GM19043 (cell line): ENCODE data around the gene MCTP1.
A peak's percentile ranks its signal among the peaks of the same experiment; 100 is the strongest.

Source experiments
- ATAC-seq: cut with Tn5 transposase; IDR thresholded peaks from one replicate; pipeline ENCODE4 v1.9.1; 2021; ENCODE audit warnings: low read depth; ENCODE audit not compliant: unreplicated experiment

MCTP1 gene

DNA sequence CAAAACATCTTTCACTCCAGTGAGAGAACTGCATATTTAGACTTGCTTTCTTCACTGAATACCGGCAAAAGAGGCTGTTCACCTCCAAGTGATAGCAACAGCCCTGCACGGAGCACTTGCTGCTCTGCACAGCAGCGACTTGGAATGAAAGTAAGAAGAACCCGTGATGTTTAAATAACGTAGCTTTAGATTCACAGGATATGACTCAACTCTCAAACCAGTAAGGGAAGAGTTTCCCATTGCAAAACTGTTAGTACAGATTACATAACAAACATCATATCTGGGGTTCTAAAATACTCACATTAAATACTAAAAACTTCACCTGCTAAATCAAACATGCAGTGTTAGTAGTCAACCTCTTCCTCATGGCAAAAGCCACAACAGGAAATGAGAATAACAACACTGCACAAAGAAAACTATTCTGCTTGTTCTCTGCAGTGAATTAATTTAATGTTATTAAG lies 203.4 kb downstream of the MCTP1 start:
- peak; percentile 84 for ATAC-seq

DNA sequence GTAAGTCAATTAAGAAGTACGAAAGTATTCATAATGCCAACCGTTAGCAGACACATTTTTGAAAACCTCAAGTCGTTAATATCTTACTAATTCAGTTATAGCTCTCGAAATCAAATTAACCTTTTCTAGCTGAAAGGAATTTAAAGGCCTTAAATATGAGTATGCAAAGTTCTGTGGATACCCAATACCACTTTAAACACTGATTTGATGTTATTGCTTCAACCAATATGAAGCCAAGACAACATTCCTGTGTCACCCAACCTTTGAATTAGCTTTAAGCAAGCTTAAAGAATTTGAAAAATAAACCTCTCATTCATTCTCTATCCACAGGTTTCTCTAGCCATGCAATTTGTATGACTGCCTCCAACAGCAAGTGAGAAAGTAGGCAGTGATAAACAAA lies 204.5 kb downstream of the MCTP1 start:
- no peak for ATAC-seq

DNA sequence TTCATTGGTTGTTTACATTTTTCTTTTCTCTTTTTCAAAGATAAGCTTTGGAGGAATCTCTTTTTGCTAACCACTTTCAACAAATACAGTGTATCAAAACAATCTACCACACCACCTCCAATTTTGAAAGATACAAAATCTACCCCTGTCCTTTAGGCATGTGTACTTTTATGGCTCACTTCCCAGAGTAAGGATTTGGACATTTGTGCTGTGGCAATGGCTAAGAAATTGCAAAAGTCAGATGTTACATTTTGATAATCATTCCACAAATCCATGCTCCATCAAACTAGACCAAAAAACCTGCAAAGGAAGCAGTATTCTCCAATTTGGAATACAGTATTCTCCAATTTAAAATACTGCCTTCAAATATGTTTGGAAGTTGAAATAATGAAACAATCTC lies 204.9 kb downstream of the MCTP1 start:
- ATAC-seq = no peak

DNA sequence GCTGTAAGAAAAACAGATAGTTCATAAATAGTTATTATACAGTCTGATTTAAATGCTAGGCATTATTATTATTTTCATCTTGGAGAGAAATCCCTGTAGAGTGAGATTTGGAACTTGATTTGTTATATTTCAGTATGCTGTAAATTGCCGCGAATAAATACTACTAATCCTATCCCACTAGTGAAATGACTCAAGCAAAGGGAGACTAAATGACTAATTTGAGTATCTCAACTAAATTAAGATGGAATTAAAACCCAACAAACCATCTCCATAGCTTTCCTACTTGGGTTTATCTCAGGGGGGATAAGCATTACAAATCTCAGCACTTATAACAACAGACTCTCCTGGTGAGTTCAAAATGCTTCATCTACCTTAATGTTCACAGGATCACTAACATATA lies 206.0 kb downstream of the MCTP1 start:
- no peak for ATAC-seq

DNA sequence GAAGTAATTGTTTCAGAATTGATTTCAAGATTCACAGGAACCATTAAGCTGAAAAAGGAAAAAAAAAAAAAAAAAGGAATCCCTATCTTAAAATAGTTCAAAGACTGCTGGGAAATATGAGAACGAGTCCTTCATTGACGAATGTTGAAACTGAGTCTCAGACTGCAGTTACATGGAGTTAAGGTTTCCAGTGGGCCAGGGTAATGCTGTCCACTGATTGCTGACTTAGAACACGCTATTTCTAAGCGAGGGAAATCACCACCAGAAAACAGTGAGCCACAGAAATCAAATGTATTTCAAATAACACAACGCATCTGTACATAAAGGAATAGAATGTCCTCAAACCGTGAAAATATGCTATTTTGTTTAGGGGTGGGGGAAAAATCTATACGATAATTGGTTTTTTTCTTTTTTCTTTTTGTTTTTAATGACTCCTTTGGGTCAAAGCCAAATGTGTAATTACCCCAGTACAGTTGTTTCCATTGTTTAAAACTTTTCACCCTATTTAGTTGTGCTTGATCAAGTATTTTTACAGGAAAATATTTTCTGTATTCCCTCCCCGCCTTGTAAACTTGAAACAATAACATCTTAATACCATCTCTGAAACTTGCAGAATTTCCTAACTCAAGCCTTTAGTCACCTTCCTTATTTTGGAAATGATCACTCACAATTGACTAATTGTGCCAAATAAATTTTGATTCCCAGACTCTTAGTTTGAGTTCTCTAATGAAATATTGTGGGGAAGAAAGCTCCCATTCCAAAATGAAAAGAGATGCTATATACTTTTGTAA lies 208.3 kb downstream of the MCTP1 start:
- ATAC-seq = no peak

DNA sequence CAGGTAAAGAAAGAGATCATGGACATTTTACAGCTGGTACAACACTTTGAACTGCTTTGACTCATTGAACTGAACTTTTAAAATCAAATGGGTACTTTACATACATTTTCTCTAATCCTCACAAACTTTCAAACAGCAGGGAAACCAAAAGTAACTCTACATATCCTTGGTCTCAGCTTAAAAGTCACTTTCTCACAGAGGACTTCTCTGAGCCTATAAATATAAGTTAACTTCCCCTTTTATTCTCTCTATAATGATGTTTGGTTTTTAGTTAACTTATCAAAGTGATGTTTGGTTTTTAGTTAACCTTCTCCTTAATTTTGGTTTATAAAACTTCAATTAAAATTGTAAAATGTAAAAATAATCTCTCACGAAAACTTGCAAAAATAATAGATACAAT lies 209.8 kb downstream of the MCTP1 start:
- ATAC-seq = no peak

DNA sequence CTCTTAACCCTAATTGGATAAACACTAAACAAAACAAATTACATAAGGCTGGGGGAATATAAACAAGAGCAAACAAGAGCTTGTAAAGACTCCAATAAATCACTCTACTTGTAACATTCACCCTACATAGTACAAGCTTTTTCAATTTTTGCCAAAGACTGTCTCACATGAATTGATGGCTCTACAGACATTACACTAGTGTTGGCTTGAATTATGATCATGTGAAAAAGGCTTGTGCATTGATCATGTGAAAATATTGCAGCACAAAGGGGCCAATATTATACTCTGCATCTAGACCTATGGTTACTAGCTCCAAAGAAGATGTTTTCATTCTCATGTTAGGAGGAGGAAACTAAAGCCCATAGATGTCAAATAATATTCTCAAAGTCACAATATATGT lies 212.6 kb downstream of the MCTP1 start:
- ATAC-seq = no peak

DNA sequence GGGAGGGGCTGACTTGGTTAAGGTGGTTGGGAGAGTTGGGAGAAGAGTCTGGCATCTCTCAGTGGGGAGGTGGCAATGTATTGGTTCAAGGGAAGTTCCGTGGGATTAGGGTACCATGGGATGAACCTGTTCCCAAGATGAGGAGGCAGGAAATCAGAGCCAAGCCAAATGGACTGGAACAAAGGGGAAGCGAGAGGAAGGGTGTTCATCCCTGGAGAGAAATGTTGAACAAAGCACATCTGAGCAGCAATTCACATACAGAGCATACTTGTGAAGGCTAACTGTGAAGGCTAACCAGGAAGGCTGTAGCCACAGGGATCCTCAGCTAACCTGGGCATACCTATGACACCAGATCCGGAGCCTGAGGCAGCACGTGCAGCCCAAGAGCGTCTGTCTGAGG lies 214.0 kb downstream of the MCTP1 start:
- no peak for ATAC-seq

DNA sequence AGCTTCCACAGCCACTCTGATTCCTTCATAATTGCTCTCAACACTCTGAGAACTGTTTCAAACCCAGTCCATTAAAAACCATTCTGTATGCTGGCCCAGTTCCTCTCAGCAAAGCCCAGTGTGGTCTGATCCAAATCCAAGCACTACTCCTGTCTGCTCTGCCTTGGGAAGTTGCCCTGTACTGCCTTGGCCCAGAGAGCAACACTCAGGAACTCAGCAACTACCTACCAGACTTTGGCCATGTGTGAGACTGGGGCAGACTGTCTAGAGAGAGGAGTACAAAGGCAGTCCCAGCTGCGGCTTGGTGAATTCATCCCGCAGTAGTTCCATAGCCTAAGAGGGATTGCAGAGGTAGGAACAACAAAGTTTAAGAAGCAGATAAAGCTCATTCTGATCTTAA lies 214.4 kb downstream of the MCTP1 start:
- ATAC-seq = no peak

DNA sequence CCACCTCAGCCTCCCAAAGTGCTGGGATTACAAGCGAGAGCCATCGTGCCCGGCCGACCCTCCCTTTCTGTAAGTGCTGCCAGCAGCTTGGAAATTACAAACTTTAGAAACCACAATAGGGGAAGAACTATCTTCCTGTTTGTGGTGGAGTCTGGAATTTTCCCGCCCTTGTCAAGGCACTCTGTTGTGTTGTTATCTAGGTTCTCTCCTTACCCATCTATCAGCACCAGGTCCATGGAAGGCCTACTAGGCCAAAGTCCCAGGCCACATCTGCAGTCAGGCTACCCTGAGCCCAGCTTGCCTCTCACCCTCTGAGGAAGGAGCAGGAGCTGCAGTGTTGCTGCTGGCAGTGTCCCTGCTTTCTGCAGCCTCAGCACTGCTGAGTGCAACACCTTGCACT lies 214.9 kb downstream of the MCTP1 start:
- ATAC-seq = no peak

DNA sequence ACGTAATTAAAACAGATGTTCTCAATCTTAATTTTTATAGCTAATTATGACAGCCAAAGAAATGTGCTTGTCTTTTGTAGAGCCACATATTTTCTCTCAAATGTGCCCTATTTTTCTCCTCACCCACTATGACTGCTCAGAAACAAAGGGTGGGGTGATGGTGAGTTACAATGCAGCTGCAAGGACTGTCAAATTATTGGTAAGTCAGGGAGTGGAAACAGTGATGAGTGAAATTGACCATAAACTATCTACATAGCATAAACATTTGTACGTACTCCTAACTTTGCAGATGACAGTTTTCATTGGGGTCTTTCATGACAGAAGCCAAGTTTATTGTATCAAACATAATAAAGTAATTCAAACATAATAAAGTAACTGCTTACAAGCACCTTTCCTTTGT lies 215.9 kb downstream of the MCTP1 start:
- no peak for ATAC-seq

DNA sequence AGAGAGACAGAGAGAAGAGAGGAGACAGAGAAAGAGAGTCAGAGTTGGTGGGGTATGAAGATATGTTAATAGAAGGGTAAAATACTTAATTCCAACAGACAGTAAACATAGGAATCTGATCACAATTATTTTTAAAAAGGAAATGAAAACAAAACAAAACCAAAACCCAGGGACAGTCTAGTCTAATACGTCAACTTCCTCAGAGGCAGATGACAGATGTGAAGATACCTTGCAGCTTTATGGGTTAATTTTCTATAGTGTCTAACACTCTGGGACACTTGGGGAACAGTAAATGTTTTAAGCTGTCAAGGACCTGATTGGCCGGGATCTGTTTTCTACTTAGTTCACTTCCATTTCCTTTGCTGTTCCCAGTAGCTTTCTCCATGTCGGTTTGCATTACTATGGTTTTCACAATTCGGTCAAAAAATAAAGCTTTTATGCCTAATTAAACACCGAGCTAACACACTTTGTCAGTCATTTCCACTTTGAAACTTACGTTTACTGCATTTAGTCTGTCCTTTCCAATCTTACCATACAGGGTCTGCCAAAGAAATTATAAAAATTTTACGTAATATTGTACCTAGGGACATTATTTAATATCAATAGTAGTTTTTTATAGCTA lies 216.5 kb downstream of the MCTP1 start:
- ATAC-seq = peak; percentile 60

DNA sequence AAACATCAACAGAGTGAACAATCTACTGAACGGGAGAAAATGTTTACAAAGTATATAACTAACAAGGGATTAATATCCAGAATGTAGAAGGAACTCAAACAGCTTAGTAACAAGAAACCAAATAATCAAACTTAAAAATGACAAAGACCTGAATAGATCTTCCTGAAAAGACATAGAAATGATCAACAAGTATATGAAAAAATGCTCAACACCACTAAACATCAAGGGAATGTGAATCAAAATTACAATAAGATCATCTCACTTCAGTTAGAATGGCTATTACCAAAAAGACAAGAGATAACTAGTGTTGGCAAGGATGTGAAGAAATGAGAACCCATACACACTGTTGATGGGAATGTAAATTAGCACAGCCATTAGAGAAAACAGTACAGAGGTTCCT lies 218.8 kb downstream of the MCTP1 start:
- ATAC-seq = no peak

DNA sequence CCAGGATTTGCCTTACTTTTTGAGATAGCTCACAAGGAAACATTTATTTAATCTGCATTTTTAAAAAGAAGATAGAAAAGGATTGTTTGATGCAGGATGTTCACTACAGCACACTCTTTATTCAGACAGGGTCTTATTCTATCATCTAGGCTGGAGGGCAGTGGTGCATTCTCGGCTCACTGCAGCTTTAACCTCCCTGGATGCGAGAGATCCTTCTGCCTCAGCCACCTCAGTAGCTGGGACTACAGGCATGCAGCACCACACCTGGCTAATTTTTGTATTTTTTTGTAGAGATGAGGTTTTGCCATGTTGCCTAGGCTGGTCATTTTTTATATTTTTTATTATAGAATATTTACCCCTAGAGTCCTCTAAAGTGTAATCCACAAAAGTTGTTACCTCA lies 221.4 kb downstream of the MCTP1 start:
- no peak for ATAC-seq

DNA sequence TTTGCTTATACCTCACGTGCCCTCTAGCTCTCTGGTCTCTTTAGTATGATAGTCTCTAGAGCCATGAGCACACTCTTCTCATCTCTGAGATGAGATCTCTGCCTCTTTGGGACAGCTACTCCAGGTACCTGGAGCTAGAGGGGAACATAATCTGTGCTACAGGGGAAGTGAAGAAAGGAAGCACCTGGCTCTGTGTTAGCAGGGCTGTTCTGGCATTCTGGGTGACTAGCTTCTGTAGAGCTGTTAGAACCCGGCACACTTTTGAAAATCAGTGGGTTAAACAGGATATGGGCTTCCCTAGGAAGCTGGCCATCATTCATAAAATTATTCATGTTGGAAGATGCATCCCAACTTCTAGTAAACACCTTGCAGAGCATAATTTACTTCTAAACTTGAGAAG lies 224.8 kb downstream of the MCTP1 start:
- no peak for ATAC-seq

DNA sequence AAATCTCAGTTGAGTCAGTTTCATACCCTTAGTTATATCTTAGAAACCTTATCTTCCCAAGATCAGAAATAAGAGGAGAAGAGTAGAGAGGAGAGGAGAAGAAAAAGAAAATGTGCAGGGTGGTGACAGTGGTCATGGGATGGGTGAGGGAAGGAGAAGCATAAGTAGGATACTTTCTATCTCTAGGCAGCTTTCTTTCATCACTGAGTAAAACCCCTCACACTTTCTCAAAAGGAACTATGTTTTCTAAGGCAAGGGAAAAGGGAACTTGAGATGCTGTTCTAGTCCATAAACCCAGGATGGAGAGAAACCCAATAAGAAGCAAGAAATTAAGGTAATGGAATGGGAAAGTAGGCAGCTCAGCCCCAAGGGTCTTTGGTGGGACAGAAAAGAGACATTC lies 225.3 kb downstream of the MCTP1 start:
- no peak for ATAC-seq

DNA sequence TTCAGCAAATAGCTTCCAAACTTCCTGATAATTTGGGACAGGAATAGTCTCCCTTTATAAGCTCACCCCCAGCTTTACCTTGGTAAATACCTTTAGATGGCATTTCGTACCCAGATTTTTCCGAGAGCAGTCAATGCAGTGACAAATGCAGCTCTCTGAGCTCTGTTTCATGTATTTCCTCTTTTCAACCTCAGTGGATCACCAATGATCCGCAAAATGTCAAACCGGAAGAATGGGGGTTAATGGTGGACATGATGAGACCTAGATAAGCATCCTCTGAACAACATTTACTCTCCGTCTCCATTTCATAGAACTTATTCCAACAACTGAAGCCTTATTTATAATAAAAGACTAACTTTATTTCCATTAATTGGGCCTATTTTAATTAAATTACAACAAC lies 227.3 kb downstream of the MCTP1 start:
- no peak for ATAC-seq

DNA sequence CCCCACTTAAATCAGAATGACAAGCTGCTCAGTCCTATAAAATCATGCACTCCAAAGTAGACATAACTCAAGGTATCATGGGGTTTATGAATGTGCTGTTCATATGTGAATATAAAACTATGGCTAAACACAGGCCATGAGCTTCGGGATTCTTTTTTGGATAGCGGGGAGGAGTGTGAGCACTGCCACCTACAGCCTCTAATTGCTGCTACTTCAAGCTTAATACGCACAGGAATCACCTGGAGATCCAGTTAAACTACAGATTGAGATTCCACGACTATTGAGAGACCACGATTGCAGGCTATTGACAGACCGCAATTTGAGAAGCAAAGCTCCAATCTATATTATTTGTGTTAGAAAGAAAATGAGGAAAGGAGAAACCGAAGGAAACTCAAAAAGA lies 231.6 kb downstream of the MCTP1 start:
- no peak for ATAC-seq

DNA sequence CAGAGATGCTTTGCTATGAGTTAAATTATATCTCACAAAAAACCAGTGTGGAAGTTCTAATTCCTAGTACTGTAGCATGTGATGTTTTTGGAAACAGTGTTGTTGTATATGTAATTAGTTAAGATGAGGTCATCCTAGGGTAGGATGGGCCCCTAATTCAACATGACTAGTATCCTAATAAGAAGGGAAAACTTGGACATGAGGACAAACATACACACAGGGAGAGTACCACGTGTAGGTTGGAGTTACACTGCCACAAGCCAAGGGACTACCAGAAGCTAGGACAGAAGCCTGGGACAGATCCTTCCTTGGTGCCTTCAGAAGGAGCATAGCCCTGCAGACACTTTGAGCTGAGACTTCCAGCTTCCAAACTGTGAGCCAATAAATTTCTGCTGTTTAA lies 234.2 kb downstream of the MCTP1 start:
- ATAC-seq = no peak

DNA sequence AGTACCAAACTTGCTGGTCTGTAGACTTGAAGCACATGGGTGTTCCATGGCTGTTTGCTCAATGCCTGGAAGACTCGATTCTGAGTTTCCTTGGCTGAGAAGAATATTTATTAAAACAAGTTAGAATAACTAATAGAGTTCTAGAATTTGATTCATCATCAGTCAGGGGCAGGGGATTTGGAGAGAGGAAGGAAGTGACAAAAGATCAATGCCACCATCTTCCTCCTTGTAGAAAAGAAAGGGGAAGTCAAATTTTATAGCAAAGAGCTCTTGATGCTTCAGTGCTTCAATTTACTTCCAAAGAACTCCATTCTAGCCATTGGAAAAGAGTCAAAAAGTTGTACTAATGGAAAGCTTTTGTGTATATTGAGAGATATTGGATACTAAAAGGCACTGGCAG lies 236.3 kb downstream of the MCTP1 start:
- no peak for ATAC-seq

DNA sequence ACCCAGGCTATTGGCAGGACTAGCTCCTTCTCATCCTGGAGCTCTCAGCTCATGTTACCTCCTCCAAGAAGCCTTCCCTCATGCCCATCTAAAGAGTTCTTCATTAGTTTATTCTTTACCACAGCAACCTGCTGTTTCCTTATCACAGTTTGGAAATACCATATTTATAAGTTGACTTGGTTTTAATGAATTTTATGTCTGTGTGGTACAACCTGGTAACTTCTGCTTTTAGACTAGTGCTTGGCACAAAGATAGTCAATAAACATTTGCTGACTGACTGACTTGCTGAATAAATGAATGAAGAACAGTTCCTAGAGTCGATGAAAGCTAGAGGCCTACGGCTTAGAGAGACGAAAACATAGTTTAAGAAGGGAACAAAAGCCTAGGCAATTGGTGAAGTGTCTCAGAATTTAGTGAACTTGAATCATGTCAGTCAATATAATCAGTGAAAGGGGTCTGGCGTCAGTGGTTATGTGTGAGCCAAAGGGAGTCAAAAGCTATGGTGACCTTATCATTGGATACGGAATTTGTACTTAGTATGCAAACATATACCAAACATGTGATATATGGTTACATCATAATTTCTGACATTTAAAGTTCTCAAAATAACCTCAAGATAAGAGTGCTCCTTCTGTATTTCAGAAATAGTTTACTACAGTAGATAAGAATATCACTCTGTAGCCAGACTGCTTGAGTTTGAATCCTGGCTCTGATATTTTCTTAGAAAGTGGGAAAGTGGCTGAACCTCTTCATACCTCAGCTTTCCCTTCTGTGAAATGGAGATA lies 239.5 kb downstream of the MCTP1 start:
- no peak for ATAC-seq

DNA sequence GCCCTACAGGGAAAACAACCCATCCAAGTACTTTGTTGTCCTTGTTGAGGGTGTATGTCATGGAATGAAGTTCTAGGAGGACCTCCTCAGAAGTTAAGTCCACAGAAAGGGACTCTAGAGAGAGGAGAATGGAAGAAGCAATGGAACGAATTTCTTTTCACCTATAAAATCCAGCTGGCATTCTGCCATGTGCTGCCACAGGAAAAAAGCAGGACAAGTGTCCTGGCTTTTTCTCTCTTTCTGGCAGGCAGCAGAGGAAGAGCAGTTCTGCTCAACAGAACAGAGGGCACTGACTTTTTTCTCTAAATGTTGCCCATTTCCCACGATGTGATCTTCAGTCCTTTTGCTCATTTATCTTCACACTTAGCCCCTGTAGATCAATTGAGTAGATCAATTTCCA lies 240.8 kb downstream of the MCTP1 start:
- ATAC-seq = no peak
